ENCODE measurements around the gene RPRD1B. TPM values are rescaled to one million over a fixed set of nuclear protein-coding genes. Genes with fewer than 3 reads are reported as not detected.

RPRD1B gene, protein sequence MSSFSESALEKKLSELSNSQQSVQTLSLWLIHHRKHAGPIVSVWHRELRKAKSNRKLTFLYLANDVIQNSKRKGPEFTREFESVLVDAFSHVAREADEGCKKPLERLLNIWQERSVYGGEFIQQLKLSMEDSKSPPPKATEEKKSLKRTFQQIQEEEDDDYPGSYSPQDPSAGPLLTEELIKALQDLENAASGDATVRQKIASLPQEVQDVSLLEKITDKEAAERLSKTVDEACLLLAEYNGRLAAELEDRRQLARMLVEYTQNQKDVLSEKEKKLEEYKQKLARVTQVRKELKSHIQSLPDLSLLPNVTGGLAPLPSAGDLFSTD
- total RNA-seq (2022; extraction: Qiagen RNA extraction; ENCODE audit: low read depth) = 19.9 to 28.0 TPM (median 27.2 TPM) in 5 replicates

DNA sequence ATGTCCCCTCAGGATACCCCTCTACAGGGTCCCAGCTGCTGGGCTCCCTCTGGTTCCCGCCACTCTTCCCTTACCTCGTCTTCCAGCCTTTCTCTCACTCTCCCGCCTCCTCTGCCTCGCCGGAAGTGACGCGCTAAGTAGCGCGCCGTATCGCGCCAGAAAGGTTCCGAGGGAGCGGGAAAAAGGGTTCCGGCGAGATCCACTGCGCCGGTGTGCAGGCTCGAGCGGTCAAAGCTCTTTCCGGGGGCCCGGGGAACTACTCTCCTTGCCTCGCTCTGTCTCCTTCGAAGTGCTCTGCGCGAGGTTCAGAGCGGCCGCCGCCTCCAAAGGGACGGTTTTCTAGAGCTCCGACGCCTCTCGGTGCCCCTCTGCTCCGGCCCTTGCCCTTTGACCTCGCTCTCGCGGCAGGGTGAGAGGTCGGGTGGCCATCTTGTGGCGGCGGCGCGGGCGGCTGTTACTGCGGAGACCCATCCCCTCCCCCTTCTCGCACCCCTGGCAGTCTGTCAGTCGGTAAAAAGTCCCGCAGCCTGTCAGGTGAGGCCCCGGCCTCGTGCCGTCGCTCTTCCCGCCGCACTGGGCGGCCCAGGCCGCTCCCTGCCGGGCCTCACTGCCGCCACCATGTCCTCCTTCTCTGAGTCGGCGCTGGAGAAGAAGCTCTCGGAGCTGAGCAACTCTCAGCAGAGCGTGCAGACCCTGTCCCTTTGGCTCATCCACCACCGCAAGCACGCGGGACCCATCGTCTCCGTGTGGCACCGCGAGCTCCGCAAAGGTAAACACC is at the start of gene RPRD1B, which contains the start of gene TTI1:
RPRD1B (plus strand) TSS at position 417 of the 778 bp plus-strand sequence; CDS start at position 619, 202 bp downstream.
TTI1 (minus strand) TSS at position 127 of the 778 bp plus-strand sequence. CDS start 19,640 bp downstream, outside the sequence.

Other genes starting within 250 kb of the RPRD1B start
- 10.6 to 19.8 TPM (median 15.5 TPM) in 5 replicates for gene VSTM2L, start 130.6 kb upstream of the RPRD1B start, total RNA-seq (2022; extraction: Qiagen RNA extraction; ENCODE audit: low read depth)
- 18.1 to 24.0 TPM (median 21.6 TPM) in 5 replicates for gene TTI1, start 290 bp upstream of the RPRD1B start, total RNA-seq (2022; extraction: Qiagen RNA extraction; ENCODE audit: low read depth)
- 309 to 541 TPM (median 445 TPM) in 5 replicates for gene TGM2, start 131.5 kb downstream of the RPRD1B start, total RNA-seq (2022; extraction: Qiagen RNA extraction; ENCODE audit: low read depth)
- gene KIAA1755, start 227.0 kb downstream of the RPRD1B start, total RNA-seq (2022; extraction: Qiagen RNA extraction; ENCODE audit: low read depth) = 0.08 to 0.24 TPM (median 0.17 TPM) in 5 replicates

Data from A549 treated with ZK216348 at 1 μM for 4 hours (cell line).